Measurements from ENCODE around the gene LARGE1. TPM values are rescaled to one million over a fixed set of nuclear protein-coding genes. Genes with fewer than 3 reads are reported as not detected.

Gene LARGE1
- total and polyA plus RNA-seq, 2 of the 13 experiments (the other 11 are each of a cell fraction or from before 2014, with no cell fraction given): 8.4 to 11.0 TPM

GRCh38 chr22:33227791-33228190 is 692.5 kb downstream of the LARGE1 start (continued):
- TF ChIP-seq ZNF225 (CRISPR knock-in tag; IDR thresholded peaks at IDR 0.05) (no peak), GATAD2A (CRISPR knock-in tag; IDR thresholded peaks at IDR 0.05) (no peak), MNT (IDR thresholded peaks at IDR 0.05) (no peak)

GRCh38 chr22:33224841-33225240 is 695.4 kb downstream of the LARGE1 start:
- Histone ChIP-seq H3K27ac (ENCODE audit: extremely low read length, insufficient read depth, low read length) (no peak overlapping the region), H3K4me1 (ENCODE audit: insufficient read depth, low read length) (no peaks in the 10 kb centered on the region), H3K4me2 (ENCODE audit: low read depth, low read length) (no peak overlapping the region), H3K79me2 (ENCODE audit: insufficient read depth, low read length) (no peaks in the 10 kb centered on the region), H3K9ac (ENCODE audit: insufficient read depth, low read depth, low read length) (no peak overlapping the region), H3K9me3 (ENCODE audit: low read length) (peaks cover 17% of the 10 kb centered on the region), H2AFZ (ENCODE audit: low read length) (no peak overlapping the region), H4K20me1 (ENCODE audit: insufficient read depth, low read length) (no peaks in the 10 kb centered on the region), H3K27me3 (ENCODE audit: control insufficient read depth in 1 of 2, insufficient read depth in 2 of 2, low read length in 2 of 2) (peaks cover 0 to 4% of the 10 kb centered on the region in 2 experiments; a peak in 2 of 5 replicates), H3K4me3 (replicated peaks in 1 of 3; ENCODE audit: insufficient read depth in 1 of 3, low read depth in 2 of 3, low read length in 3 of 3) (no peak overlapping the region), H3K36me3 (replicated peaks in 1 of 2; ENCODE audit: control insufficient read depth in 1 of 2, insufficient read depth in 2 of 2, low read length in 2 of 2) (no peaks in the 10 kb centered on the region)
- no peak for FAIRE-seq
- ChIA-PET CTCF (ENCODE audit: low intra/inter-chr PET ratio, low total read pairs) (no interaction called here), POLR2A (no interaction called here)
- ATAC-seq: no peak
- WGBS (ENCODE audit: low lambda C conversion rate): 18% methylated on average over 4 of the region's 4 CpGs
- no TSS peak for BruUV-seq (replicated peaks)
- in situ Hi-C loops (cut with HindIII; ENCODE audit: extremely low pct_ligation_motif_present, low pct_unique_long_range_greater_than_20kb): loop anchor here (25.0 kb wide), 2 partner anchors 563 to 688 kb away; no protein-coding TSS in a partner anchor
- intact Hi-C loops (cut with micrococcal nuclease; ENCODE audit: unreplicated experiment): no loop called here
- DNase-seq (ENCODE audit: low spot score): no peak
- TF ChIP-seq TBX3 (IDR thresholded peaks at IDR 0.05; ENCODE audit: borderline replicate concordance) (no peak), BATF2 (CRISPR knock-in tag; IDR thresholded peaks at IDR 0.05) (no peak), ZNF564 (CRISPR knock-in tag; IDR thresholded peaks at IDR 0.05) (no peak), MXD3 (CRISPR knock-in tag; IDR thresholded peaks at IDR 0.05) (no peak), TEAD2 (CRISPR knock-in tag; IDR thresholded peaks at IDR 0.05) (no peak), PREB (CRISPR knock-in tag; IDR thresholded peaks at IDR 0.05) (no peak), MYNN (CRISPR knock-in tag; IDR thresholded peaks at IDR 0.05; ENCODE audit: low read depth) (no peak), NCOR1 (IDR thresholded peaks at IDR 0.05; ENCODE audit: borderline replicate concordance, low read length) (no peak), HNRNPK (IDR thresholded peaks at IDR 0.05; ENCODE audit: low read depth, low read length, poor library complexity, severe bottlenecking) (no peak), ZBTB38 (CRISPR knock-in tag; IDR thresholded peaks at IDR 0.05) (no peak), ZNF282 (IDR thresholded peaks at IDR 0.05; ENCODE audit: partially characterized antibody) (no peak), HMG20A (CRISPR knock-in tag; IDR thresholded peaks at IDR 0.05; ENCODE audit: borderline replicate concordance) (no peak)
